Limb (tissue), 2 donors: ENCODE data around the gene CD200.

Experiments
- DNase-seq, 2 donors: peaks; one replicate each; pipeline ENCODE4 v3.0.0-alpha.2; 2016; ENCODE audit errors: extremely low spot score in 2 of 2

CD200 gene

DNA sequence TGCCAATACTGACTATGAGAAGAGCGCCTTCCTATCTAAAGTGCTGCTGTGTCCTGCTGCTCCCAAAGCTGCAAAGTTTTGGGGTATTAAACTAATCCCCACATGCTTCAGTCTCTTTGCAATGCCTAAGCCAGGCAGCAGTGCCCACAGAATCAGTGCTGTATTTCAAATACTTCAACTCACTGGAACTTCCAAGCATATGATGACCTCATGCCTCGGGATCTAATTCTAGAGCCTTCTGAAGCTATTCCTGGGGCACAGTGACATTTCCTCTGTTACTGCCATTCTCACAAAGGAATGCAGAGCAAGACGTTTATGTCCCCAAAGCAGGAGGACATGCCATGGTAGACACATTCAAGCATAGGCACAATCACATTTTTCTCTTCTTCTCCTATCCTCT lies 78.5 kb downstream of the CD200 start:
- DNase-seq: no peak
